HEK293 (cell line): ENCODE data around the gene S100PBP.

Experiments used
- MEIS1 ChIP-seq: sonication (generic); formaldehyde crosslinking; IDR thresholded peaks from 2 replicates; pipeline ENCODE4 v1.8.1; 2022; ENCODE audit warnings: missing genetic modification reagents, mild to moderate bottlenecking, borderline replicate concordance
- TSHZ1 ChIP-seq: fragments of 450-650 bp; formaldehyde crosslinking; IDR thresholded peaks from 2 replicates; pipeline ENCODE4 v1.5.1; 2016; ENCODE audit warnings: missing biosample characterization, missing genetic modification characterization, borderline replicate concordance
- ZBTB21 ChIP-seq: fragments of 450-650 bp; formaldehyde crosslinking; IDR thresholded peaks from 2 replicates; pipeline ENCODE4 v1.5.1; 2017; ENCODE audit warnings: missing biosample characterization, missing genetic modification characterization
- ZNF555 ChIP-seq: fragments of 450-650 bp; formaldehyde crosslinking; conservative IDR thresholded peaks from 2 replicates; pipeline ENCODE4 v1.5.1; 2017; ENCODE audit warnings: missing biosample characterization, mild to moderate bottlenecking, missing genetic modification characterization, inconsistent platforms
- TF ChIP-seq, protein P1 (sequence below): fragments of 450-650 bp; formaldehyde crosslinking; IDR thresholded peaks from 2 replicates; pipeline ENCODE4 v1.5.1; 2016; ENCODE audit warnings: missing biosample characterization, missing genetic modification characterization, low read depth

- TF ChIP-seq TSHZ1 (no peak), ZNF555 (no peak), MEIS1 (no peak), ZBTB21 (tag by site-specific recombination) (no peak)
- TF ChIP-seq, protein P1, sequence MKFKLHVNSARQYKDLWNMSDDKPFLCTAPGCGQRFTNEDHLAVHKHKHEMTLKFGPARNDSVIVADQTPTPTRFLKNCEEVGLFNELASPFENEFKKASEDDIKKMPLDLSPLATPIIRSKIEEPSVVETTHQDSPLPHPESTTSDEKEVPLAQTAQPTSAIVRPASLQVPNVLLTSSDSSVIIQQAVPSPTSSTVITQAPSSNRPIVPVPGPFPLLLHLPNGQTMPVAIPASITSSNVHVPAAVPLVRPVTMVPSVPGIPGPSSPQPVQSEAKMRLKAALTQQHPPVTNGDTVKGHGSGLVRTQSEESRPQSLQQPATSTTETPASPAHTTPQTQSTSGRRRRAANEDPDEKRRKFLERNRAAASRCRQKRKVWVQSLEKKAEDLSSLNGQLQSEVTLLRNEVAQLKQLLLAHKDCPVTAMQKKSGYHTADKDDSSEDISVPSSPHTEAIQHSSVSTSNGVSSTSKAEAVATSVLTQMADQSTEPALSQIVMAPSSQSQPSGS (tag by site-specific recombination), result no peak
These were observed 41.3 kb downstream of the S100PBP start for GRCh38 chr1:32858791-32859190.
